ENCODE results near the gene KRT77.

DNA sequence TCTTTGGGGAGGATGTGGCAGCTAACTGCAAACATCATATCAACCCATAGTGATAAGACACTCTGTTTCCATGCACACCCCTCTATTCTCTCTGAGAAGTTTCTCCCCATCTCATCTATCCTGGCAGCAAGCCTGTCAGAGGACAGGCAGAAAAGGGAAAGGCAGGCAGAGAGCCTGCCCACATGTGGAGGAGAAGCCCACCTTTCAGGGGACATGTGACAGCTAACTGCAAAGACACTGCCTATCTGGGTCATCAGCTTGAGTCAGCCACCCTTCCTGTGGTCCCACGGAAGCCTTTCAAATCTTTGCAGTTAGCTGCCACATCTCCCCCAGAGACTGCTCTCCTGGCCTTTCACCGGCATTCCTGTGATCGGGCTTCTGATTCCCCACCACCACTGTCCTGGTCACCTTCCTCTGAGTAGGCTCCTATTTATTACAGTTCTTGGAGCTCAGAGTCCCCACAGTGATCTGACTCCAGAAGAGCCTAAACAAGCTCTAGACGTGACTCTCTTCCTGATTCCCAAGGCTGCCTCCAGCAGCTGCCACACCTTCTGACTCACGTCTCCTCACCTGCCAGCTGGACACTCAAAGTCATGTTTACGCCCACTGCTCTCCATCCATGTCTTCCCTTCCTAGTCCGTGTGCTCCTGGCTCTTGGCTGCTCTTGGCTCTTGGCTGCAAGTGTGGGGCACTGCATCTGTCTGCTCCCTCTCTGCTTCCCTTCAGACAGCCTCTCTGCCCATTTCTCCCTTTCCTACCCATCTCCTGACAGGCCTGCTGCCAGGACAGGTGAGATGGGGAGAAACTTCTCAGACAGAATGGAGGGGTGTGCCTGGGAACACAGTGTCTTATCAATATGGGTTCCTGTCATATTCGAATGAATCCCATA, 15.6 kb downstream of the KRT77 start:
- TF ChIP-seq POLR2AphosphoS5 (IDR thresholded peaks at IDR 0.05; ENCODE audit: low read depth, low read length) (no peak), SIN3A (IDR thresholded peaks at IDR 0.05; ENCODE audit: borderline replicate concordance, insufficient read depth, low read length) (no peak), TAF1 (IDR thresholded peaks at IDR 0.05; ENCODE audit: borderline replicate concordance, insufficient read depth, low read length) (no peak), REST (IDR thresholded peaks at IDR 0.05; ENCODE audit: insufficient read depth in 1 of 2, low read depth in 2 of 2, low read length in 2 of 2) (no peak), FOXP2 (optimal IDR thresholded peaks at IDR 0.05; ENCODE audit: borderline replicate concordance, extremely low read depth, extremely low read length, insufficient read depth) (no peak)
